Stimulated activated CD8-positive, alpha-beta memory T cell treated with anti-CD3 and anti-CD28 coated beads, Interleukin-15, amount 100 ng/mL, for 48 hours (primary cell): ENCODE measurements around the gene KIF7.
"Not testable (repeated sequence)": the region's sequence is repeated elsewhere in the genome, so short reads cannot be mapped to it uniquely, and the experiment has no call there.

Experiments used
- DNase-seq, 2 donors: peaks; one replicate each; pipeline ENCODE4 v3.0.0-alpha.2; 2020; ENCODE audit warnings: low read depth in 2 of 2

Gene KIF7

DNA sequence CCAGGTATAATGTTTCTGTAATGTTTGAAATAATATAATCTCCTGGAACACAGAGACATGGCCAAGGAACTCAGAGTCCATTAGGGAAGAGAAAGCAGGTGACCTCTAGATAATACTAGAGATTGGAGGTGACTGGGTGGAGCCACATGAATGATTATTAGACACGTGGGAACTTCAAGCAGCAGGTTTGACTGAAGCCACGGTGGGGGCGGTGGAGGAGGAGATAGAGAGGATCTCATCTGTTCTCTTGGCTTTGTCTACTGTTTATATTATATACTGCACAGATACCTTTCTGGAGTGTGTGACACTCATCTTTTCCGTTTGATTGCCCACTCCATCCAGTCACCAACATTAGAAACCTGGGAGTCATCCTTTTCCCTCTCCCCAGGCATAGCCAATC, 33.7 kb downstream of the KIF7 start:
- no peak for DNase-seq

DNA sequence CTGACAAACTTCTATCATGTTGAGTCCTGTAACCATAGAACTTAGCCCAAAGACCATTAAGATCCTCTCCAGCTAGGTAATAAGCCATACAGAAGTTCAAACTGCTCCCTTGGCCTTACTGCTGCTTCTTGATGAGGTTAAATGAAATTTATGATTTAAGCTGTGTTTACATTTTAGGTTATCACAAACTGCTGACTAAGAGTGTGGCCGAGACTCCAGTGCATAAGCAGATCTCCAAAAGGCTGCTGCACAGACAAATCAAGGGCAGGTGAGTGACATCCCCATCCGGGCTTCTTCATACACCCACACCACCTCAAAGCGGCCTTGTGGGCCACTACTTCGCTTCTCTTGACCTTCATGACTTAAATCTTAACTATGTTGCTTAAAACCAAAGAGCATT, 39.0 kb downstream of the KIF7 start:
- no peak for DNase-seq

DNA sequence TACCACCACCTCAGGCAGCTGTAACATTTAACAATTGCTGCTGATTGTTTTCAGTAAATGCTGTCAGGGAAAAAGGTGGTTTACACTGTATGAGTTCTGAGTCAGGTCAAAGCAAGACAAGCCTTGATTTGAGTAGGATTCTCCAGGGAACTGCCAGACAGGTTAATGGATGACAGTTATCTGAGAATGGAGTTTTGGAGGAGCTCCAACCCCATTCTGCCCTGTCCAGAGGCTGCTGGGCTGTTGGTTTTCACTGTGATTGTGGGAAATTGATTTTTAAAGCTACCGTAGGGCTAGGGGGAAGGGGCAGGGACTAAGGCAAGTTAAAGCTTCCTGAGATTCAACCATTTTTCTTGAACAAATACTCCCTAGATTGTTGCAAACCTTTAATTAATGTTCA, 40.1 kb downstream of the KIF7 start:
- DNase-seq, result no peak

DNA sequence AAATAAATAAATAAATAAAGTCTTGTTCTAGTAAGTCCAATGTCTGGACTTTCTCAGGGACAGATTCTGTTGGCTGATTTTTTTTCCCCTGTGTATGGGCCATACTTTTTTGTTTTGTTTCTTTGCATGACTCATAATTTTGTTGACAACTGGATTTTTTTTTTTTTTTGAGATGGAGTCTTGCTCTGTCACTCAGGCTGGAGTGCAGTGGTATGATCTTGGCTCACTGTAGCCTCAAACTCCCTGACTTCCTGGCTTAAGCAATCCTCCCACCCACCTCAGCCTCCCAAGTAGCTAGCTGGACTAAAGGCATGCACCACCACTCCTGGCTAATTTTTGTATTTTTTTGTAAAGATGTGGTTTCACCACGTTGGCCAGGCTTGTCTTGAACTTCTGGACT, 41.1 kb downstream of the KIF7 start:
- DNase-seq, result no peak

DNA sequence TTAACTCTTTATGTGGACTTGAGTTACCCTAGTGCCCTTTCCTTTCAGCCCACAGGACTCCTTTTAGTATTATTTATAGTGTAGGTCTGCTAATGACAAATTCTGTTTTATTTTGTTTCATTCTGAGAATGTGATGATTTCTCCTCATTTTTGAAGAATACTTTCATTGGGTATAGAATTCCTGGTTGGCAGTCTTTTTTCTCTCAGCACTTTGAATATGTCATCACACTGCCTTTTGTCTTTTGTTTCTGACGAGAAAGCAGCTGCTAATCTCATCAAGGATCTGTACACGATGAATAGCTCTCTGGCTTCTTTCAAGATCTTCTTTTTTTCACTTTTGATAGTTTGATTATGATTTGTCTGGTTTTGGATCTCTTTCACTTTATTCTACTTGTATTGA, 42.2 kb downstream of the KIF7 start:
- DNase-seq, result no peak

DNA sequence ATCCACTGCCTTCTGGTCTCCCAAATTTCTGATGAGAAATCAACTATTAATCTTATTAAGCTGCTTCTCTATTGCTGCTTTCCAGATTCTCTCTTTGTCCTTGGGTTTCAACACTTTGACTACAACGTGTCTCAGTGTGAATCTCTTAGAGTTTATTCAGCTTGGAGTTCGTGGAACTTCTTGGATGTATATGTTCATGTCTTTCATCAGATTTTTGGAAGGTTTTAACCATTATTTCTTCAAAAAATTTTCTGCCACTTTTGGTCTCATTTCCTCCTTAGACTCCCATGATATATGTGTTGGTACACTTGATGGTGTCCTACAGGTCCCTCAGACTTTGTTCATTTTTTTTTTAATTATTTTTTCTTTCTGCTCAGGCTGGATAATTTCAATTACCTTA, 44.0 kb downstream of the KIF7 start:
- DNase-seq, result no peak

DNA sequence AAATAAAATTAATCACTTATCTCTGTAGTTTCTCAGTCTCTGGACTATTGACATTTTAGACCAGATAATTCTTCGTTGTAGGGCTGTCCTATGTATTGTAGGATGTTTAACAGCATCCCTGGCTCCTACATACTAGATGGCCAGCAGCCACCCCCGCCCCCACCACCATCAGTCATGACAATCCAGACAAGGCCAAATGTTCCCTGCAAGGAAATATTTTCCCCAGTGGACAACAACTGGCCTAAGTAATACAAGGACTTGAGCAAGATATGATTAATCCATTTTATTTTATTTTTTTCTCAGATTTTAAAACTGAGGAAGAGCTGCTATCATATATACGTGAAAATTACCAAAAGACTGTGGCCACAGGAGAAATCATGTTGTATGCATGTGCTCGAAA, 56.2 kb downstream of the KIF7 start:
- DNase-seq, result no peak

DNA sequence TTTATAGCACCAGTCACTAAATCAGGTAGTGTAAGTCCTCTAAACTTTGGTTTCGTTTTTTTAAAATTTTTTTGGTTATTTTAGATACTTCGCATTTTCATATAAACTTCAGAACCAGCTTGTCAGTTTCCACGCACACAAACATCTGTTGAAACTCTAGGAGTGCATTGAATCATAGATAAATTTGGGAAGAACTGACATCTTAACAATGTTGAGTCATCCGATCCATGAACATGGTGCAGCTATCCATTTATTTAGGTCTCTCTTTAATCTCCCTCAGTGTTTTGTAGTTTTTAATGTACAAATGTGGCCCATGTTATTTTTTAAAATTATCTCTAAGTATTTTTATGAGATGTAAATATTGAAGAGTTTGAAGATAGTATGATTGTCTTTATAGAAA, 62.2 kb downstream of the KIF7 start:
- no peak for DNase-seq

DNA sequence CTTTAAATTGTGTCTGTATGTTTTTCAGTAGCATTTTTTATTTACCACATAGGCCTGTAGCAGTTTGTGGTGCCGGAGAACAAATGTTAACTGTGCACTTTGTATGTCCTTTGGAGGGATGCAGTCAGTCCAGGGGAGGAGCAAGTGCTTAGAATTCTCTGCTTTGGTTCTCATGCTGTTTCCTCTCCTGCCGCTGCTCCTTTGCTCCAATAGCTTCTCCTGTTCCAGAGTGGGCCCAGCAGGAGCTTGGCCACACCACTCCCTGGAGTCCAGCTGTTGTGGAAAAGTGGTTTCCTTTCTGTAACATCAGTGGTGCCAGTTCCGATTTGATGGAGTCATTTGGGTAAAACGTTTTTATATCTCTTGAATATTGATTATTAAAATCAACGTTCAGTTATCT, 63.4 kb downstream of the KIF7 start:
- no peak for DNase-seq

DNA sequence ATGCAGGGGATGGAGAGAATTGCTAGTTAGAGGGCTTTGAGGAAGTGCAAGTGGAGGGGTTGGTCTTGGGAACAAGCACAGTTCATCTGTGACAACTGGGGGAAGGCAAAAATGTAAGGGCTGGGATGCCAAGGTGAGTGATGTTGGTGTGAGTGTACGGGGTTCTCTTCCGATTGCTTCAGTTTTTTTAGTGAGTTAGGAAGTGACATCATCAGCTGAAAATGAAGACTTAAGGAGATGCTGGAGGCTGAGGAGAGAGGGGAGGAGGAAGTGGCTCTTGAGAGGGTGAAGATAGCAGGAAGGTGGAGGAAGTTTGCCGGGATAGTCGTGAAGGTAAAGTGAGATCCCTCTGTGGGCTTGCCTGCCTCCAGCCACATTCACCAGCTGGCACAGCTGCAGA, 67.3 kb downstream of the KIF7 start:
- no peak for DNase-seq

DNA sequence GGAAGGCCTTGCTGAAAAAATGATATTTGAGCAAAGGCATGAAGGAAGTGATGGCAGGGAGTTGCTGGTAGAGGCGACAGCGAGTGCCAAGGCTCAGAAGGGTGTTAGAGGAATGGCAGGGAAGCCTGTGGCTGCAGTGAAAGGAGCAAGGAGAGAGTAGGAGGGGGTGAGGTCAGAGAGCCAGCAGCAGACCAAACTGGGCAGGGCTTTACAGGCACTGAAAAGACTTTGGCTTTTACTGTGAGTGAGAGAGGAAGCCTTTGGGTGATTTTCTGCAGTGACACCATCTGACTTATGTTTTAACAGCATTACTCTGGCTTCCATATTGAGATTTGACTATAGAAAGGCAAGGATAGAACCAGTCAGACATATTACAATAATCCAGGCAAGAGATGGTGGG, 68.6 kb downstream of the KIF7 start:
- no peak for DNase-seq

DNA sequence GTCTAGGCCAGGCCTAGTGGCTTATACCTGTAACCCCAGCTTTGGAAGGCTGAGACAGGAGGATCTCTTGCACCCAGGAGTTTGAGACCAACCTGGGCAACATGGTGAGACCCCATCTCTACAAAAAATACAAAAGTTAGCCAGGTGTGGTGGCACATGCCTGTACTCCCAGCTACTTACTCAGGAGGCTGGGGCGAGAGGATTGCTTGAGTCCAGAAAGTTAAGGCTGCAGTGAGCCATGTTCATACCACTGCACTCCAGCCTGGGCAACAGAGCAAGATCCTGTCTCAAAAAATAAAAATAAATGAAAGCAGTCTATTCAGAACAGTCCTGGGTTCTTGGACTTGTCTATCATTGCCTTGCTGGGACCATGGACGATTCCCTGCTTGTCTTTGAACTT, 74.5 kb downstream of the KIF7 start:
- not testable (repeated sequence) for DNase-seq

DNA sequence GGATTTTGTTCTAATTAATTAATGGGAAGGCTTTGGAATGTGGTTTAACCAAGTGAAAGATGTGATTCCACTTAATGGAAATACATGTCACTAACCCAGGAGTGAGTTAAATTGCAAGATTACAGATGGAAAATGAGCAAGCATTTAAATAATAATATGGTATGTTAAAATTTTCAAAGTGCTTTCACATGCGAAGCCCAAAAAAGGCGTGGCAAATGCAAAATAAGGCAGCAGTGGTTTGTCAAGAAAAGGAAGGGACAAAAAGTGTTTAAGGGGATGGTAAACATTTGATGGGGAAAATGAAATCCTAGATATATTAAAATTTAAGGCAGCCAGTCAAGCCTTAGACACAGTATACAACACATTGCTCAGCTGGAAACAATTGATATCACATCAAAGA, 77.1 kb downstream of the KIF7 start:
- no peak for DNase-seq
